ENCODE data around the gene PIP5K1C.
"Not testable (repeated sequence)": the region's sequence is repeated elsewhere in the genome, so short reads cannot be mapped to it uniquely, and the experiment has no call there.

PIP5K1C gene

GRCh38 chr19:3643674-3644313, 56.5 kb downstream of the PIP5K1C start:
- DNase-seq: no peak

GRCh38 chr19:3642987-3643673, 57.1 kb downstream of the PIP5K1C start:
- peak; percentile 34 to 42 for DNase-seq

GRCh38 chr19:3642296-3642695, 58.0 kb downstream of the PIP5K1C start:
- DNase-seq: no peak

- DNase-seq: no peak
Measured at GRCh38 chr19:3641515-3642269, 58.6 kb downstream of the PIP5K1C start.

- no peak for DNase-seq
Measured at GRCh38 chr19:3639479-3639878, 60.8 kb downstream of the PIP5K1C start.

DNA sequence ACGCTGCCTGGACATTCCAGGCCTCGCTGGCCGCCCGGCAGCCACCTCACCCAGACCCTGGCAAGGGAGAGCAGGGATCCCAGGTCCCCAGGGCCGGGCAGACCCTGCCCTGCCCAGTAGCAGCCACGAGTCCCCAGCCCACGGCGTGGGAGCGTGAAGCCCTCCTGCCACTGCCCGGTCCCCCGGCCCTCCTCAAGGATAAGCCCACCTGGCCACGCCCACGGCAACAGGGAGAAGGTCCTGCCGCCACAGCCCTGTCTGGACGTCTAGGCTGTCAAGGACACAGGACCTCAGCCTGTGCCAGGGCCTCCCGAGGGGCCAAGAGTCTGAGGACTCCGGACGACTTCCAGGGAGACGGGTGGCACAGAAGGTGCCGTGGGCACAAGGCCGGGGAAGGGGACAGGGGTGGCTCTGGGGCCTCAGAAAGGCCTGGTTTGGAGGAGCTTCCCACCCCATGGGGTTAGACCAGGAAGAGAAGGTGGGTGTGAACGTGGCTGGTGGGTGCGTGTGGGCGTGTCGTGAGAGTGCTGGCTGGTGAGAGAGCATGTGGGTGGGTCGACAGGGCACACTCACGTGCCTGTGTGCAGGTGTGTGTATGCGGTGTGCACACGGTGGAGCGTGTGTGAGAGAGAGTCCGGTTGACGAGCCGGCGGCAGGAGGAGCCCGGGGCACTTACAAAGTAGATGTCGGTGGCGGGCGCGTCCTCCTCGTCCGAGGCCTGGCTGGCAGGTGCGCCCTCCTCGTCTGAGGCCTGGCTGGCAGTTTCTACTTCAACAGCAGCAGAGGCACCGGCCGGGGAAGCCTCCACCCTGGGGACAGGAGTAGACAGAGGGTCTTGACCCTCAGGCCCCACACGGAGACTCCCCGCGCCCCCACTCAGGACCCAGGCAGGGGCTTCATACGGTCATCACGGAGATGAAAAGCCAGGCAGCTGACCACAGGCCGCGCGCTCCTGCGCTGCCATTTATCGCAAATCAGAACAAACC, 61.8 kb downstream of the PIP5K1C start:
- no peak for DNase-seq

DNA sequence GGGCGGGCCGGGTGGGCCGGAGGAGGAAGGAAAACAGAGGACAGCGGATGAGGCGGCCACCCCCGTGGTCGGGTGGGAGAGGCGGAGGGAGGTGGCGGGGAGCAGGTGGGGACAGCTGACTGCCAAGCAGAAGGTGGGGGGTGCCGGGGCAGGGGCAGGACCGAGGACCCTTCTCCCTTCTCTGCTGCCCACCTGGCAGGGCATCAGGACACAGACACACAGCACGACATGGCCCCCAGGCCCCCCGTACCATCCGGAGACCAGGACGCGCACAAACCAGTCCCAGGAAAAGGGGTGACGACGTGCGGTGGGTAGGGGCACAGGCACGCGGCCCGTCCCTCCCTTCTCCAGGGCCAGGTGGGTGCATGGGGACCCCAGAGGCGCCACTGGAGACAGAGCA, 62.6 kb downstream of the PIP5K1C start:
- no peak for DNase-seq

DNA sequence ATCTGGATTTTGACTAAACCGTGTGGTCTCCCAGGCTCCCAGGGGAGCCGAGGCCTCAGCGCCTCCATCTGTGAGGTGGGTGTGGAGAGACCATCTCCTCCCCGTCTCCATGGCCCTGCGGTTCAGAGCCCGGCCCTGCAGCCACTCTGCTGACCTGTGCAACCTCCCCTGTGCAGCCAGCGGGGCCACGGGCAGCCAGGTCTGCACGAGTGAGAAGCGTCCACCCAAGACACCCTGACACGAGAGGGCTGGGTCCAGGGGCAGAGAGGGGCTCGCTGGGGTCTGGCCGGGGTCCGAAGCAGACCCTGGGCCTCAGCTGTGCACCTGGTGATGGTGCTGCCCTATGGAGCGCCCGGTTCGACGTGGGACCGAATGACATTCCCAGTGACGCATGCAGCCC, 63.3 kb downstream of the PIP5K1C start:
- DNase-seq: no peak

DNA sequence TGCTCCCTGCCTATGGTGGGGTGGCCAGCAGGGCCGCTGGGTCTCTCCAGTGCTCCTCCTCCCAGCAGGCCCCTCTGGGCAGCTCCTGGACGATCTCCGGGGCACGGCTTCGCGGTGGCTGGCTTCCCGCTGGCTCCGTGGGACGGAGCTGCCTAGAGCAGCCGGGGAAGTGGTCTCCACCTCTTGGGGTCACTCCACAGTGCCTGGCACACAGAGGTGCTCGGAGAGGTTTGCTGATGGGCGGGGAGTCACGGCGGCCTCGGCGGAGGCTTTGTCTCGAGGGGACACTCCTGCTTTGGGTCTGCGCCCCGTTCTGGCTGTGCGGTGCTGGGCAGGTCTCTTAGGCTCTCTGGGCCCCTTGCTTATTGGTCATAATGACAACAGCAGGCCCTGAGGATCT, 63.8 kb downstream of the PIP5K1C start:
- no peak for DNase-seq

GRCh38 chr19:3634496-3635045, 65.7 kb downstream of the PIP5K1C start:
- no peak for DNase-seq

DNA sequence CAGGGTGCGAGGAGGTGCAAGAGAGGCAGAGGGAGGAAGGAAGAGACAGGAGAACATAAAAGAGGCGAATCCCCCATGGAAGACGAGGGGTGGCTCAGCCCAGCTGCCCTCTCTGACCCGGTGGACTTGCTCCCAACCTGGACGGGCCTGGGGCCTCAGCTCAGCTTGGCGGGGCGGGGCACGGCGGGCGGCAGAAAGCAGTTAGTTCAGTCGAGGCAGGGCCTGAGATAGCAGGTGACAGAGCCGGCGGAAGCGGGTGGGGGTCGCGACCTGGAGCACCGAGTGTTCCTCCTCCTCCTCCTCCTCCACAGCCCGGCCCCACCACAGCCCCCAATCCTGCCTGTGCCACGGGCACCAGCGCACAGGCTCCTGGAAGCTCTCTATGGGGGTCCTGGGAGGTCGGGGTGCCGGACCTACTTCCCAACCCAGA, 66.7 kb downstream of the PIP5K1C start:
- no peak for DNase-seq

DNA sequence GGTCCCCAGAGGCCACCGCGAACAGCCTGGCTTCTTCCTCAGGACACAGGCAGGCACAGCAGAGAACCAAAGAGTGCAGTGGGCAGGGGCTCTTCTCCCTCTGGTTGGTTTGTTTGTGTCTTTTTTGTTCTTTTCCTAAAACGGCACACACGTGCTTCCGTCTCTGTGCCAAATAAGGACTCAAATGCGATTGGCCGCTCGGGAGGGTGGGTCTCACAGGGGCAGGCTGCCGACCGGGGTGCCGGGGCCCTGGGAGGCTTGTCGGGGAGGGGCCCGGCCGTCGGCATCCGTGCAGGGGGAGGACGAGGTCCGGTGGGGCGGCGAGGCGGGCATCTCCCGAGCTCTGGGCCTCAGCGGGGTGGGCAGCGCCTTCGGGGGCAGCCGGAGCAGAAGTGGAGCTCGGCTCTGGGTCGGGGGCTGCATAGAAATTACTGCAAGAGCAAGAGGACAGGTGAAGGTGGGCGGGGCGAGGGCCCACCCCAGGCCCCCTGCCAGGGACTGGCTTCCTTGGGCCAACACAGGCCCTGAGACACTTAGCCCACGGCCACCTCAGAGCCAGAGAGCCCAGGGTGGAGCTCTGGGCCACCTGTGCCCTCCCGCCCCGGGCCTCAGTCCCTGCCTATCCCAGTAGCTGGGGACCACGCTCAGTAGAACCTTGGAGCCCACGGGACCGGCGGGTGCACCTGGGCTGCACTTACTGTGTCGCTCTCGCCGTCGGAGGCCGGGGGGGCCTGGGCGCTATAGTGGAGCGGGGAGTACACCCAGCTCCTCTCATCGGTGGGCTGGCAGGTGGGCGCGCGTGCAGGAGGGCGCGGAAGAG, 67.3 kb downstream of the PIP5K1C start:
- no peak for DNase-seq

DNA sequence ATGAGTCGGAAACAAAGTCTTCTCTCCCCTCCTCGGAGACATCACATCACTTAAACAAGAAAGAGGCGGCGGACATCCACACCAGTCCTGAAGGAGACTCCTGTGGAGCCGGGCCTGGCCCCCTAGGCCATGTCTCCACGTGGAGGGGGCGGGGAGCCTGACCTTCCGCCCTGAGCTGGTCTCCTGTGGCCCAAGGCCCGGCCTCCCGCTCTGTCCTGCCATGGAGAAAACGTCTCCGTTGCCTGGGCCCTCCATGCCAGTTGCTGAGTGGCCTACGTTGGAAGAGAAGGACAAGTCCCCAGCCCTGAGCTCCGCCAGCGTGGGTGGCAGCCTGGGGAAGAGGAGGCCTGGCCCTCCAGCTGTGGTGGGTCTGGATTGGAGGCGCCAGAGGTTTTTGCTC, 68.2 kb downstream of the PIP5K1C start:
- no peak for DNase-seq

DNA sequence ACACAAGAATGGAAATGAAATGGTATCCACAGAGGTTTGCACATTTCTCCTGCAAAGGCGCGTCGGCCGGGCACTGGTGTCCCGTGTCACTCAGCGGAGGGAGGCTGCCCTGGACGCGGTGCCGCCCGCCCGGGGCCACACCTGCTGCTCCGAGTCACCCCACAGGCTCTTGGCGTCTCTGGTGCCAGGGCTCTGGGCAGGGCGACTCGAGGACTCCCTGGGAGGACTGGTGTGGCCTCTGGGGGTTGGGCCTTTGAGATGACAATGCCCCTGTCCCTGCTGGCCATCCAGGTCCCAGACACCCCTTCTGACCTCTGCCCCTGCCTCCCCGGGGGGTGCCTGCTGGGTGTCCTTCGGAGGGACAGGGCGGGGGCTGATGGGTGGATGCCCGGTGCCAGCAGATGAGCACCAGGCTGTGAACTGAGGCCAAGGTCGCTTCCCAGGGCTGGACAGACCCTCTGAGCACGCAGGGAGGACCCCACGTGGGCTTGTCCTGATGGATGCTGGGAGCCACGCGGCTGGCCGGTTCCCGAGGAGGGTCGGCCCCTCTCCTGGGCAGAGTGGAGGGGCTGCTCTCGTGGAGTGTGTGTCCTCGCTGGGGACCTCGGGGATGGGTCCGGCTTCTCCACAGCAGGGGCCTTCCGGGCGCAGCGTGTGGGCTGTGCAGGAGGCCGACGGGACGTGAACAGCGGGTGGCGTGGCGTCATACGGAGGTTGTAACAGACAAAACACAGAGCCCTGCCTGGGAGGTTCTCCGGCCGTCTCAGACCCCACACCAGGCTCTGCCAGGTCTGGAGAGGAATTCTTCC, 69.0 kb downstream of the PIP5K1C start:
- DNase-seq: no peak

GRCh38 chr19:3628766-3629165, 71.5 kb downstream of the PIP5K1C start:
- not testable (repeated sequence) for DNase-seq

- DNase-seq: no peak
Measured at GRCh38 chr19:3627351-3627723, 72.9 kb downstream of the PIP5K1C start.

DNA sequence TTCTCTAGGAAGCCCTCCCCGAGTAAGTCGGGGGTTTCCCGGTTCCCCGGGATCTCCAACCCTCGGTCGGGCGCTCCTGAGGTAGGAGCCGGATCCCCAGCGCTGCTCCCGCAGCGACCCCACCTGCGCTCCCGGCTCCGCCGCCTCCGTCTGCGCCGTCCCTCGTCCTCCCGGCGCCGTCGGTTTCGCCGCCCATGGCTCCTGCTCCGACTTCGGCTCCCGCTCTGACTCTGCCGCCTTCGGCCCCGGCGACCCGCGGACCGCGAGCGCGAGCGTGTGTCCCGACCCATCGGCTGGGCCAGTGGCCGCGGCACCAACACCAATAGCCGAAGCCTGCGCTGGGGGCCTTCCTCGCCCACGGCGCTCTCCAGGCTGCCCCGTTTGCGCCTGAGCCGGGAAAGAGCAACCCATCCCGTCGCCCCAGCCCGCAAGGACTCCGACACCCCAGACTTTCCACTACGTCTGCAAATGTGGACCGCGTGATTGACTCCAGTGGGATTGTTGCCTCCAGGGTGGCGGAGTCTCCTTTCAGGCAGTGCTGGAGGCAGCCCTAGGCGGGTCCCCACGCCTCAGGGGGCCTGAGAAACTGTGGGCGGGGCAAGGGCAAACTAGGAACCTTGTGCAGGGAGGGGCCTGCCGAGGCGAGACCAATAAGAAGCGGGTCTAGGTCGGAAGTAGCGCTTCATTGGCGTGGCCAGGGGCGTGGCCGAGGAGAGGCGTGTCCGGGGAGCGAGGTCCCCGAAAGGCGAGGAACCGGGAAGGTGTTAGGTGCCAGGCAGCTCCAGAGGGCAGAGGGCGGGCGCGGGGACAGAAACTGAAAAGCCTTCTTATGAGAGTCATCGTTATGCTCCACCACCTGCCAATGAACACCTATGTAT, 73.6 kb downstream of the PIP5K1C start, which contains the start of gene CACTIN:
Gene CACTIN, minus strand, starts transcription at position 318 of the 878 bp plus-strand sequence. Its CDS starts 28 bp downstream, at position 290.
- DNase-seq: peak; percentile 99 to 100

GRCh38 chr19:3625996-3626472, 74.2 kb downstream of the PIP5K1C start:
- no peak for DNase-seq

GRCh38 chr19:3623716-3624115, 76.6 kb downstream of the PIP5K1C start:
- DNase-seq: no peak

Measured in activated CD4-positive, alpha-beta T cell treated with anti-CD3 and anti-CD28 coated beads, Interleukin-2, amount 50 U/mL, for 48 hours (primary cell).